Measurements from ENCODE around the gene COX15. TPM values are rescaled to one million over a fixed set of nuclear protein-coding genes. Genes with fewer than 3 reads are reported as not detected.
A peak's percentile ranks its signal among the peaks of the same experiment; 100 is the strongest.

Gene COX15
- total RNA-seq, result 10 to 100 TPM; 36.1 to 39.3 TPM

GRCh38 chr10:99732033-99732842 lies at the start of gene COX15, which contains the start of gene CUTC:
Gene COX15 (minus strand): TSS chr10:99732127. CDS start chr10:99732049, 78 bp downstream.
Gene CUTC (plus strand): TSS chr10:99732234. CDS start chr10:99732349, 115 bp downstream.
- H3K4me3 Mint-ChIP-seq, result peak within 1 kb of the TSS; percentile 100
- peak; percentile 95 for ATAC-seq
- CTCF ChIA-PET, result interaction anchor here (0.9 to 2.8 kb wide), 16 partner anchors 9 to 314 kb away, joined by 3 to 15 read pairs (median 4); partner anchors contain the start of genes DNMBP, ENTPD7 and SLC25A28
- peaks cover 26% of the 10 kb centered on the region for H3K4me1 Mint-ChIP-seq (ENCODE audit: low read depth)
- H3K9me3 Mint-ChIP-seq (ENCODE audit: insufficient read depth), result no peaks in the 10 kb centered on the region
- peak; percentile 97 for DNase-seq
- POLR2A ChIA-PET, result interaction anchor here (0.7 to 3.4 kb wide), 11 partner anchors 9 to 1598 kb away, joined by 3 to 16 read pairs (median 3); partner anchors contain the start of genes DNMBP, ENTPD7, R3HCC1L and SLC25A28
- H3K27ac Mint-ChIP-seq, result peak within 1 kb of the TSS; percentile 99
- no peaks in the 10 kb centered on the region for H3K27me3 Mint-ChIP-seq (ENCODE audit: low read depth)
- H3K36me3 Mint-ChIP-seq (ENCODE audit: low read depth), result peaks cover 40% of the 10 kb centered on the region

GRCh38 chr10:99779335-99779734 lies 47.4 kb upstream of the COX15 start:
- POLR2A ChIA-PET, result no interaction called here
- H3K27me3 Mint-ChIP-seq (ENCODE audit: low read depth), result no peaks in the 10 kb centered on the region

DNA sequence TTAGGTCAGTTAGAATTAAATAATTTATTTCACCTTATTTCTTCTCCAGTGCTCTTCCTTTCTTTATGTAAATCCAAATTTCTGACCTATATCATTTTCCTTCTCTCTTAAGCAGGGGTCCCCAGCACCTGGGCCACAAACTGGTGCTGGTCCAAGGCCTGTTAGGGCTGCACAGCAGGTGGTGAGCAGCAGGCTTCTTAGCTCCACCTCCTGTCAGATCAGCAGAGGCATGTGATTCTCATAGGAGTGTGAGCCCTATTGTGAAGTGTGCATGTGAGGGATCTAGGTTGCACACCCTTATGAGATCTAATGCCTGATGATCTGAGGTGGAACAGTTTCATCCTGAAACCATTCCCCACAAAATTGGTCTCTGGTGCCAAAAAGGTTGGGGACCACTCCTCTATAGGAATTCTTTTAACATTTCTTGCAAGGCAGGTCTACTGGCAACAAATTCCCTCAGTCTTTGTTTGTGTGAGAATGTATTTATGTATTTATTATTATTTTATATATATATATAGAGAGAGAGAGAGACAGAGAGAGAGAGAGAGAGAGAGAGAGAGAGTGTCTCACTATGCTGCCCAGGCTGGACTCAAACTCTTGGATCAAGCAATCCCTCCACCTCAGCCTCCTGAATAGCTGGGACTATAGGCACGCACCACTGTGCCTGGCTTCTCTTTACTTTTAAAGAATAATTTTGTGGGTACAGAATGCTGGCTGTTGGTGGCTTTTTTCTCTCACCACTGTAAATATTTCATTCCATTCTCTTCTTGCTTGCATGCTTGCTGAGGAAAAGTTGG lies 46.2 kb upstream of the COX15 start:
- H3K36me3 Mint-ChIP-seq (ENCODE audit: low read depth), result no peaks in the 10 kb centered on the region
- no peak overlapping the region for H3K27ac Mint-ChIP-seq
- H3K9me3 Mint-ChIP-seq (ENCODE audit: insufficient read depth), result no peaks in the 10 kb centered on the region
- ATAC-seq (no peak), DNase-seq (no peak)
- ChIA-PET CTCF (no interaction called here), POLR2A (no interaction called here)
- H3K4me1 Mint-ChIP-seq (ENCODE audit: low read depth), result peaks cover 11% of the 10 kb centered on the region
- no peaks in the 10 kb centered on the region for H3K27me3 Mint-ChIP-seq (ENCODE audit: low read depth)
- no peak overlapping the region for H3K4me3 Mint-ChIP-seq

More at GRCh38 chr10:99779335-99779734, 47.4 kb upstream of the COX15 start:
- Mint-ChIP-seq H3K27ac (no peak overlapping the region), H3K4me3 (no peak overlapping the region), H3K4me1 (ENCODE audit: low read depth) (peaks cover 11% of the 10 kb centered on the region), H3K9me3 (ENCODE audit: insufficient read depth) (no peaks in the 10 kb centered on the region), H3K36me3 (ENCODE audit: low read depth) (no peaks in the 10 kb centered on the region)
- CTCF ChIA-PET, result no interaction called here
- ATAC-seq (no peak), DNase-seq (peak; percentile 22)

GRCh38 chr10:99775850-99776249 lies 43.9 kb upstream of the COX15 start:
- Mint-ChIP-seq H3K27me3 (ENCODE audit: low read depth) (no peaks in the 10 kb centered on the region), H3K4me1 (ENCODE audit: low read depth) (peaks cover 11% of the 10 kb centered on the region), H3K9me3 (ENCODE audit: insufficient read depth) (no peaks in the 10 kb centered on the region), H3K4me3 (no peak overlapping the region), H3K36me3 (ENCODE audit: low read depth) (no peaks in the 10 kb centered on the region), H3K27ac (no peak overlapping the region)
- ChIA-PET POLR2A (no interaction called here), CTCF (no interaction called here)
- DNase-seq (no peak), ATAC-seq (no peak)

- H3K9me3 Mint-ChIP-seq (ENCODE audit: insufficient read depth), result no peaks in the 10 kb centered on the region
- DNase-seq (no peak), ATAC-seq (no peak)
- POLR2A ChIA-PET, result no interaction called here
- CTCF ChIA-PET, result no interaction called here
- H3K27me3 Mint-ChIP-seq (ENCODE audit: low read depth), result no peaks in the 10 kb centered on the region
- no peak overlapping the region for H3K4me3 Mint-ChIP-seq
- H3K4me1 Mint-ChIP-seq (ENCODE audit: low read depth), result peaks cover 6% of the 10 kb centered on the region
- no peak overlapping the region for H3K27ac Mint-ChIP-seq
- no peaks in the 10 kb centered on the region for H3K36me3 Mint-ChIP-seq (ENCODE audit: low read depth)
These were observed 38.6 kb upstream of the COX15 start for GRCh38 chr10:99770408-99771045.

GRCh38 chr10:99769706-99770105 lies 37.8 kb upstream of the COX15 start:
- Mint-ChIP-seq H3K9me3 (ENCODE audit: insufficient read depth) (no peaks in the 10 kb centered on the region), H3K27me3 (ENCODE audit: low read depth) (no peaks in the 10 kb centered on the region), H3K27ac (no peak overlapping the region), H3K4me3 (no peak overlapping the region), H3K36me3 (ENCODE audit: low read depth) (no peaks in the 10 kb centered on the region), H3K4me1 (ENCODE audit: low read depth) (peaks cover 6% of the 10 kb centered on the region)
- ATAC-seq (no peak), DNase-seq (no peak)
- CTCF ChIA-PET, result no interaction called here
- POLR2A ChIA-PET, result interaction anchor here (0.6 kb wide), 1 partner anchor 167 kb away, joined by 3 read pairs; no protein-coding TSS in a partner anchor

- H3K4me1 Mint-ChIP-seq (ENCODE audit: low read depth), result peaks cover 6% of the 10 kb centered on the region
- no peak for DNase-seq
- H3K36me3 Mint-ChIP-seq (ENCODE audit: low read depth), result no peaks in the 10 kb centered on the region
- no peak overlapping the region for H3K27ac Mint-ChIP-seq
- no peaks in the 10 kb centered on the region for H3K27me3 Mint-ChIP-seq (ENCODE audit: low read depth)
- ChIA-PET CTCF (no interaction called here), POLR2A (no interaction called here)
- H3K4me3 Mint-ChIP-seq, result no peak overlapping the region
- ATAC-seq, result no peak
- no peaks in the 10 kb centered on the region for H3K9me3 Mint-ChIP-seq (ENCODE audit: insufficient read depth)
These were observed 36.6 kb upstream of the COX15 start for GRCh38 chr10:99768556-99768955.

GRCh38 chr10:99767901-99768300 lies 36.0 kb upstream of the COX15 start:
- Mint-ChIP-seq H3K27me3 (ENCODE audit: low read depth) (no peaks in the 10 kb centered on the region), H3K36me3 (ENCODE audit: low read depth) (peaks cover 4% of the 10 kb centered on the region), H3K4me3 (no peak overlapping the region), H3K27ac (no peak overlapping the region), H3K4me1 (ENCODE audit: low read depth) (peaks cover 6% of the 10 kb centered on the region), H3K9me3 (ENCODE audit: insufficient read depth) (no peaks in the 10 kb centered on the region)
- ChIA-PET POLR2A (no interaction called here), CTCF (interaction anchor here (0.6 kb wide), 1 partner anchor 155 kb away, joined by 3 read pairs; no protein-coding TSS in a partner anchor)
- ATAC-seq, result no peak
- no peak for DNase-seq

- H3K36me3 Mint-ChIP-seq (ENCODE audit: low read depth), result peaks cover 12% of the 10 kb centered on the region
- peak; percentile 24 for DNase-seq
- H3K4me3 Mint-ChIP-seq, result no peak overlapping the region
These were observed 34.4 kb upstream of the COX15 start for GRCh38 chr10:99766302-99766681.

GRCh38 chr10:99765672-99766301 lies 33.9 kb upstream of the COX15 start:
- no peak for DNase-seq
- no peak overlapping the region for H3K27ac Mint-ChIP-seq
- H3K4me1 Mint-ChIP-seq (ENCODE audit: low read depth), result peaks cover 6% of the 10 kb centered on the region
- H3K4me3 Mint-ChIP-seq, result no peak overlapping the region
- no peak for ATAC-seq
- POLR2A ChIA-PET, result no interaction called here
- no peaks in the 10 kb centered on the region for H3K27me3 Mint-ChIP-seq (ENCODE audit: low read depth)
- H3K9me3 Mint-ChIP-seq (ENCODE audit: insufficient read depth), result peaks cover 4% of the 10 kb centered on the region
- peaks cover 15% of the 10 kb centered on the region for H3K36me3 Mint-ChIP-seq (ENCODE audit: low read depth)
- CTCF ChIA-PET, result interaction anchor here (0.9 to 1.0 kb wide), 2 partner anchors 33 to 205 kb away, joined by 3 read pairs; partner anchors contain the start of gene CUTC

More at GRCh38 chr10:99766302-99766681, 34.4 kb upstream of the COX15 start:
- Mint-ChIP-seq H3K27me3 (ENCODE audit: low read depth) (no peaks in the 10 kb centered on the region), H3K4me1 (ENCODE audit: low read depth) (peaks cover 6% of the 10 kb centered on the region), H3K27ac (no peak overlapping the region), H3K9me3 (ENCODE audit: insufficient read depth) (peaks cover 4% of the 10 kb centered on the region)
- ATAC-seq, result peak; percentile 19
- ChIA-PET CTCF (interaction anchor here (1.0 kb wide), 1 partner anchor 34 kb away, joined by 3 read pairs; the partner anchor contains the start of gene CUTC), POLR2A (no interaction called here)

GRCh38 chr10:99761365-99761764 lies 29.4 kb upstream of the COX15 start:
- H3K27me3 Mint-ChIP-seq (ENCODE audit: low read depth), result no peaks in the 10 kb centered on the region
- peaks cover 50% of the 10 kb centered on the region for H3K36me3 Mint-ChIP-seq (ENCODE audit: low read depth)
- peaks cover 6% of the 10 kb centered on the region for H3K4me1 Mint-ChIP-seq (ENCODE audit: low read depth)
- DNase-seq (no peak), ATAC-seq (no peak)
- peaks cover 4% of the 10 kb centered on the region for H3K9me3 Mint-ChIP-seq (ENCODE audit: insufficient read depth)
- H3K27ac Mint-ChIP-seq, result no peak overlapping the region
- POLR2A ChIA-PET, result interaction anchor here (0.6 kb wide), 1 partner anchor 85 kb away, joined by 3 read pairs; no protein-coding TSS in a partner anchor
- no peak overlapping the region for H3K4me3 Mint-ChIP-seq
- CTCF ChIA-PET, result no interaction called here

Data from activated CD8-positive, alpha-beta T cell treated with anti-CD3 and anti-CD28 coated beads, Interleukin-2, amount 10 ng/mL, durations not matched to agents 7 days and 5 days (primary cell).